ENCODE data around the gene CUEDC1. TPM values are rescaled to one million over a fixed set of nuclear protein-coding genes. Genes with fewer than 3 reads are reported as not detected.

Gene CUEDC1
- total RNA-seq, 1 donor from 2014 or later: 38.4 TPM

DNA sequence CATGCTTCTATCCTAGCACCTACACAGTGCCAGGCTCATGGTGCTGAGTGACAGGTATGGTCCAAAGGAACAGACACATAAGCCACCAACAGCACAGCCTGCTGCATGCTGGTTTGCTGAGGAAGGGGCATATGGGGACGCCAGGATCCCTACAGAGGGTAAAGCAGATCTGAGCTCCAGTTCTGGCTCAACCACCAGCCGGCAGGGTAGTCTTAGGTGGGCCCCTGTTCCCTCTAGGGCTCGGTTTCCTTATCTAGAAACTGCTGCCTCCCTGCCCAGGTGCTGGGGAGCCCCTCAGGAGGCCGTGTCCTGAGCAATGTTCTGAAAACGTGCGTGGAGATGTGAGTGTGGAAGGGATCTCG lies 81.2 kb downstream of the CUEDC1 start:
- Mint-ChIP-seq H3K27ac (ENCODE audit: unreplicated experiment) (peak overlapping the region; percentile 89), H3K4me1 (ENCODE audit: unreplicated experiment) (peaks cover 69% of the 10 kb centered on the region), H3K27me3 (ENCODE audit: unreplicated experiment) (no peaks in the 10 kb centered on the region), H3K9me3 (ENCODE audit: unreplicated experiment) (no peaks in the 10 kb centered on the region), H3K36me3 (ENCODE audit: unreplicated experiment) (peaks cover 24% of the 10 kb centered on the region), H3K4me3 (ENCODE audit: unreplicated experiment) (no peak overlapping the region)
- DNase-seq (ENCODE audit: extremely low spot score, unreplicated experiment): no peak
- TF ChIP-seq, protein P1, sequence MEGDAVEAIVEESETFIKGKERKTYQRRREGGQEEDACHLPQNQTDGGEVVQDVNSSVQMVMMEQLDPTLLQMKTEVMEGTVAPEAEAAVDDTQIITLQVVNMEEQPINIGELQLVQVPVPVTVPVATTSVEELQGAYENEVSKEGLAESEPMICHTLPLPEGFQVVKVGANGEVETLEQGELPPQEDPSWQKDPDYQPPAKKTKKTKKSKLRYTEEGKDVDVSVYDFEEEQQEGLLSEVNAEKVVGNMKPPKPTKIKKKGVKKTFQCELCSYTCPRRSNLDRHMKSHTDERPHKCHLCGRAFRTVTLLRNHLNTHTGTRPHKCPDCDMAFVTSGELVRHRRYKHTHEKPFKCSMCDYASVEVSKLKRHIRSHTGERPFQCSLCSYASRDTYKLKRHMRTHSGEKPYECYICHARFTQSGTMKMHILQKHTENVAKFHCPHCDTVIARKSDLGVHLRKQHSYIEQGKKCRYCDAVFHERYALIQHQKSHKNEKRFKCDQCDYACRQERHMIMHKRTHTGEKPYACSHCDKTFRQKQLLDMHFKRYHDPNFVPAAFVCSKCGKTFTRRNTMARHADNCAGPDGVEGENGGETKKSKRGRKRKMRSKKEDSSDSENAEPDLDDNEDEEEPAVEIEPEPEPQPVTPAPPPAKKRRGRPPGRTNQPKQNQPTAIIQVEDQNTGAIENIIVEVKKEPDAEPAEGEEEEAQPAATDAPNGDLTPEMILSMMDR (IDR thresholded peaks at IDR 0.05): no peak

DNA sequence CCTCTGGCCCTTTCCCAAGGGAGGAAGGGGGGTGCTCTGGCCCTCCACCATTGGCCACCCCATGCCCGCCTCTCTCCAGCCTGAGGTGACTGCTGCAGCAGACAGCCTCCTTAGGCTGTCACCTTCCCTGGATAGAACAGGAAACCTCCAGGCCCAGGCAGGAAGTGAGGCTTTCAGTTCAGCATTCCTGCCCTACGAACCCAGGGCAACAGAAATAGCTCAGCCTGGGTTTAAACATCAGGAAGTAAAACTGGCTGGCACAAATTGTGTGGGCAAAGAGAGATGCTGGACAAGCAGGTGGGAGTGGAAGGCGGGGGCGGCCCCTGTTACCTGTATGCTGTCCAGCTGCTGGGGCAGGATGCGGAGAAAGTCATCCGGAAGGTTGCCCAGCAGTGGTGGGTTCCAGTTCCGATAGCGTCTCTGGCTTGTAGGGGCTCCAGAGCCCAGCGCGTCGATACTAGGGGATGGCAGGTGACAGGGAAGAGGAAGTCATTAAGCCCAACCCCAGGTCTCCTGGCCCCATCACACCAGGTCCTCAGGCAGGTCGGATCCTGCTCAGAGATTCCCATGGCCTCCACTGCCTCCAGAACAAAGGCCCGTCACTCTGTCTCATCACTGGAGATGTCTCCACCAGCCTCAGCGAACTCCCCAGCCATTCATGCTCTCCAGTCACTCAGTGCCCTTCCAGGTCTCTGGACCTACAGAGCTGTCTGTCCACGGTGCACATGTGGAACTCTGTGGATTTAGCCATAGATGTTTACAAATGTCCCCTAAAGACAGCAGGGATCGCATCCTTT lies 81.8 kb downstream of the CUEDC1 start:
- Mint-ChIP-seq H3K4me1 (ENCODE audit: unreplicated experiment) (peaks cover 69% of the 10 kb centered on the region), H3K27me3 (ENCODE audit: unreplicated experiment) (no peaks in the 10 kb centered on the region), H3K4me3 (ENCODE audit: unreplicated experiment) (no peak overlapping the region), H3K9me3 (ENCODE audit: unreplicated experiment) (no peaks in the 10 kb centered on the region), H3K27ac (ENCODE audit: unreplicated experiment) (peak overlapping the region; percentile 89), H3K36me3 (ENCODE audit: unreplicated experiment) (peaks cover 24% of the 10 kb centered on the region)
- DNase-seq (ENCODE audit: extremely low spot score, unreplicated experiment): no peak
- TF ChIP-seq, protein P1 (IDR thresholded peaks at IDR 0.05): no peak

DNA sequence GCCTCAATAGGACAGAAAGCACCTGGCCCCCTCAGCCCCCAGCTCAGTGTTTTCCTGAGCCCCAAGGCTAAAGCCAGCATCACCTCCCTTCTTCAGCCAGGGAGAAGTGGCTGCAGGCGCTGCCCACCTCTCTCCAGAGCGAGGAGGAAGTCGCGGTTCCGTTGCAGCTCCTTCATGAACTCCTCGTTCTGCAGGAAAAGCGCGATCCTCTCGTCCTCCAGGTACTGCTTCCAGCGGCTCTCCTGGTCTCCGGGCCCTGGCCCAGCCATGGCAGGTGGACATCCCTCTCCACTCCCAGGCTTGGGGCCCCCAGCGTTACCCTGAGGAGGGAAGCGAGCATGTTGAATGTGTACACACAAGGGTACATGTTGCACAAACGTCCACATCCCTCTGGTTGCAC lies 82.7 kb downstream of the CUEDC1 start:
- peaks cover 71% of the 10 kb centered on the region for H3K4me1 Mint-ChIP-seq (ENCODE audit: unreplicated experiment)
- no peak for DNase-seq (ENCODE audit: extremely low spot score, unreplicated experiment)
- no peak overlapping the region for H3K27ac Mint-ChIP-seq (ENCODE audit: unreplicated experiment)
- TF ChIP-seq, protein P1 (IDR thresholded peaks at IDR 0.05): no peak
- H3K4me3 Mint-ChIP-seq (ENCODE audit: unreplicated experiment): no peak overlapping the region
- no peaks in the 10 kb centered on the region for H3K27me3 Mint-ChIP-seq (ENCODE audit: unreplicated experiment)
- peaks cover 26% of the 10 kb centered on the region for H3K36me3 Mint-ChIP-seq (ENCODE audit: unreplicated experiment)
- H3K9me3 Mint-ChIP-seq (ENCODE audit: unreplicated experiment): no peaks in the 10 kb centered on the region

DNA sequence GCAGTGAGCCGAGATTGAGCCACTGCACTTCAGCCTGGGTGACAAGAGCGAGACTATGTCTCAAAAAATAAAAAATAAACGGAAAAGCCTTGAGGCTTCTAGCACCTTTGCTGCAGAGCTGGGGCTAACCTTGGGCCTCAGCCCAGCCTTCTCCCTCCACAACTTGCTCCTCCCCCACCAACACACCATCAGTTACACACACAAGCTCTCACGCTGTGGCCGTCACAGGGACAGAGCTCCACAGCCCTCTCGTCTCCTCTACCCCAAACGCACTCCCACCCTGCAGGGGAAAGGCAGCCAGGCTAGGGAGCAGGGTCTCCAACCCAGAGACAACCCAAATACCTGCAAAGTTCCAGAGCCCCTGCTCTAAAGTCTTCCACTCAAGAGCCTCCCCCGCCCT lies 83.3 kb downstream of the CUEDC1 start:
- Mint-ChIP-seq H3K27ac (ENCODE audit: unreplicated experiment) (no peak overlapping the region), H3K9me3 (ENCODE audit: unreplicated experiment) (no peaks in the 10 kb centered on the region), H3K4me1 (ENCODE audit: unreplicated experiment) (peaks cover 69% of the 10 kb centered on the region), H3K4me3 (ENCODE audit: unreplicated experiment) (no peak overlapping the region), H3K27me3 (ENCODE audit: unreplicated experiment) (no peaks in the 10 kb centered on the region), H3K36me3 (ENCODE audit: unreplicated experiment) (peaks cover 26% of the 10 kb centered on the region)
- DNase-seq (ENCODE audit: extremely low spot score, unreplicated experiment): no peak
- TF ChIP-seq, protein P1 (IDR thresholded peaks at IDR 0.05): no peak

DNA sequence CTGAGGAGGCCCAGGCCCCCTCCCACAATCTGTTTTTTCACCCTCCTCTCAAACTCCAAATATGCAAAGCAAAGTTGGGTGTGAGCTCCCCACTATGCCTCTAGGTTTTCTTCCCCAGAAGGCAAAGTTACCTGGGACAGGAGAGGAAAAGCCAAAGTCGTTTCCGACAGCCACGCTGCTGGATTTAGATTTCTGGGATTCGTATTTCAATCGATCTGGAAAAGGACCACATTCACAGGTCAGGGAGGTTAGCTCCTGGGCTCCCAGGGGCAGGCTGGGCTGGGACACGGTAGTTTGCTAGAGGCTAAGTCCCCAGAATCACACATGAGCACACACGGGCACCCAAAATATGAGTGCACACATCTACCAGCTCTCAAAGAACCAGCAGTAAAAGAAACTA lies 84.1 kb downstream of the CUEDC1 start:
- DNase-seq (ENCODE audit: extremely low spot score, unreplicated experiment): no peak
- Mint-ChIP-seq H3K27ac (ENCODE audit: unreplicated experiment) (no peak overlapping the region), H3K36me3 (ENCODE audit: unreplicated experiment) (peaks cover 27% of the 10 kb centered on the region), H3K4me1 (ENCODE audit: unreplicated experiment) (peaks cover 62% of the 10 kb centered on the region), H3K27me3 (ENCODE audit: unreplicated experiment) (no peaks in the 10 kb centered on the region), H3K9me3 (ENCODE audit: unreplicated experiment) (no peaks in the 10 kb centered on the region), H3K4me3 (ENCODE audit: unreplicated experiment) (no peak overlapping the region)
- TF ChIP-seq, protein P1 (IDR thresholded peaks at IDR 0.05): no peak
